GM03348 (cell line): Measurements from ENCODE around the gene ZNF611.
"Not testable (repeated sequence)": the region's sequence is repeated elsewhere in the genome, so short reads cannot be mapped to it uniquely, and the experiment has no call there.

Experiments
- DNase-seq: peaks from one replicate; pipeline ENCODE4 v3.0.0; 2012; ENCODE audit warnings: low spot score

The ZNF611 gene

GRCh38 chr19:52679598-52679997 lies 55.2 kb downstream of the ZNF611 start:
- no peak for DNase-seq

- DNase-seq, result not testable (repeated sequence)
Measured at GRCh38 chr19:52675239-52675638, 59.6 kb downstream of the ZNF611 start.

GRCh38 chr19:52673014-52673413 lies 61.8 kb downstream of the ZNF611 start:
- no peak for DNase-seq

GRCh38 chr19:52670046-52670445 lies 64.8 kb downstream of the ZNF611 start:
- no peak for DNase-seq

GRCh38 chr19:52669586-52669985 lies 65.3 kb downstream of the ZNF611 start:
- no peak for DNase-seq

GRCh38 chr19:52667972-52668371 lies 66.9 kb downstream of the ZNF611 start:
- DNase-seq, result no peak

GRCh38 chr19:52666506-52666905 lies 68.3 kb downstream of the ZNF611 start:
- no peak for DNase-seq

GRCh38 chr19:52665529-52665928 lies 69.3 kb downstream of the ZNF611 start:
- no peak for DNase-seq

- DNase-seq, result no peak
Measured at GRCh38 chr19:52665027-52665426, 69.8 kb downstream of the ZNF611 start.

GRCh38 chr19:52664461-52664860 lies 70.4 kb downstream of the ZNF611 start:
- DNase-seq, result no peak

- DNase-seq, result no peak
Measured at GRCh38 chr19:52662631-52663030, 72.2 kb downstream of the ZNF611 start.

GRCh38 chr19:52660981-52661380 lies 73.9 kb downstream of the ZNF611 start:
- no peak for DNase-seq

- no peak for DNase-seq
Measured at GRCh38 chr19:52659013-52659412, 75.8 kb downstream of the ZNF611 start.

- no peak for DNase-seq
Measured at GRCh38 chr19:52658595-52658994, 76.2 kb downstream of the ZNF611 start.

- no peak for DNase-seq
Measured at GRCh38 chr19:52653161-52653560, 81.7 kb downstream of the ZNF611 start.
